ENCODE data around the gene VIL1. TPM values are rescaled to one million over a fixed set of nuclear protein-coding genes. Genes with fewer than 3 reads are reported as not detected.

The VIL1 gene
- total and polyA plus RNA-seq, 2 of the 13 experiments (the other 11 are each of a cell fraction or from before 2014, with no cell fraction given): 287 to 301 TPM

DNA sequence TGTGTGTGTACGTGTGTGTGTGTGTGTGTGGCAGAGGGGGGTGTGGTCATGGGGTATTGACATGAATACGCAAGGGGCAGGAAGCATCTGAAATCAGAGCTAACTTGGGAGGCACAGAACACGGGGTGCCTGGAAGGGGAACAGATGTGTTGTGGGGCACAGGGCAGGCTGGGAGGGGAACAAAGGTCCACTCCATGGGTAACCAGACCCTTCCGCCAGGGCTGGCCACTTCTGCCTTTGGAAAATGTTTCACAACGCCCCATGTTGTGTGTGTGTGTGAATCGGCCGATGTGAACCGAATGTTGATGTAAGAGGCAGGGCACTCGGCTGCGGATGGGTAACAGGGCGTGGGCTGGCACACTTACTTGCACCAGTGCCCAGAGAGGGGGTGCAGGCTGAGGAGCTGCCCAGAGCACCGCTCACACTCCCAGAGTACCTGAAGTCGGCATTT lies 37.0 kb upstream of the VIL1 start, which contains the start of gene SLC11A1 (continued):
- TF ChIP-seq, protein P1, sequence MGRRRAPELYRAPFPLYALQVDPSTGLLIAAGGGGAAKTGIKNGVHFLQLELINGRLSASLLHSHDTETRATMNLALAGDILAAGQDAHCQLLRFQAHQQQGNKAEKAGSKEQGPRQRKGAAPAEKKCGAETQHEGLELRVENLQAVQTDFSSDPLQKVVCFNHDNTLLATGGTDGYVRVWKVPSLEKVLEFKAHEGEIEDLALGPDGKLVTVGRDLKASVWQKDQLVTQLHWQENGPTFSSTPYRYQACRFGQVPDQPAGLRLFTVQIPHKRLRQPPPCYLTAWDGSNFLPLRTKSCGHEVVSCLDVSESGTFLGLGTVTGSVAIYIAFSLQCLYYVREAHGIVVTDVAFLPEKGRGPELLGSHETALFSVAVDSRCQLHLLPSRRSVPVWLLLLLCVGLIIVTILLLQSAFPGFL (CRISPR knock-in tag; IDR thresholded peaks at IDR 0.05): no peak
- TF ChIP-seq REXO4 (CRISPR knock-in tag; IDR thresholded peaks at IDR 0.05; ENCODE audit: borderline replicate concordance): no peak
- no peak for TF ChIP-seq PAWR (CRISPR knock-in tag; IDR thresholded peaks at IDR 0.05; ENCODE audit: borderline replicate concordance)
- TF ChIP-seq HDAC2 (CRISPR knock-in tag; IDR thresholded peaks at IDR 0.05): no peak
- TF ChIP-seq TCF7L2 (IDR thresholded peaks at IDR 0.05; ENCODE audit: low read depth, low read length): no peak
- TF ChIP-seq HOXA5 (CRISPR knock-in tag; IDR thresholded peaks at IDR 0.05): no peak
- no peak for TF ChIP-seq LCORL (IDR thresholded peaks at IDR 0.05)
- peak; percentile 48; the same call in 1 of the 2 replicates for TF ChIP-seq LCORL (CRISPR knock-in tag; IDR thresholded peaks at IDR 0.05)
- no peak for TF ChIP-seq JUNB (CRISPR knock-in tag; IDR thresholded peaks at IDR 0.05; ENCODE audit: borderline replicate concordance)
- TF ChIP-seq, protein P2, sequence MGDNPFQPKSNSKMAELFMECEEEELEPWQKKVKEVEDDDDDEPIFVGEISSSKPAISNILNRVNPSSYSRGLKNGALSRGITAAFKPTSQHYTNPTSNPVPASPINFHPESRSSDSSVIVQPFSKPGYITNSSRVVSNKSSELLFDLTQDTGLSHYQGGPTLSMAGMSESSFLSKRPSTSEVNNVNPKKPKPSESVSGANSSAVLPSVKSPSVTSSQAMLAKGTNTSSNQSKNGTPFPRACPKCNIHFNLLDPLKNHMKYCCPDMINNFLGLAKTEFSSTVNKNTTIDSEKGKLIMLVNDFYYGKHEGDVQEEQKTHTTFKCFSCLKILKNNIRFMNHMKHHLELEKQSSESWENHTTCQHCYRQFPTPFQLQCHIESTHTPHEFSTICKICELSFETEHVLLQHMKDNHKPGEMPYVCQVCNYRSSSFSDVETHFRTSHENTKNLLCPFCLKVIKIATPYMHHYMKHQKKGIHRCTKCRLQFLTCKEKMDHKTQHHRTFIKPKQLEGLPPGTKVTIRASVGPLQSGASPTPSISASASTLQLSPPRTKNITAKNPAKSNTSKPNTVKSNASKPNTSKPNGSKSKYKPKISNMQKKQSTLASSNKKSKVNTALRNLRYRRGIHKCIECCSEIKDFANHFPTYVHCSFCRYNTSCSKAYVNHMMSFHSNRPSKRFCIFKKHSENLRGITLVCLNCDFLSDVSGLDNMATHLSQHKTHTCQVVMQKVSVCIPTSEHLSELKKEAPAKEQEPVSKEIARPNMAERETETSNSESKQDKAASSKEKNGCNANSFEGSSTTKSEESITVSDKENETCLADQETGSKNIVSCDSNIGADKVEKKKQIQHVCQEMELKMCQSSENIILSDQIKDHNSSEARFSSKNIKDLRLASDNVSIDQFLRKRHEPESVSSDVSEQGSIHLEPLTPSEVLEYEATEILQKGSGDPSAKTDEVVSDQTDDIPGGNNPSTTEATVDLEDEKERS (CRISPR knock-in tag; IDR thresholded peaks at IDR 0.05): no peak
- 0 out of 2 replicates have a peak, but pooled peaks have one; percentile 39 for TF ChIP-seq EZH2 (conservative IDR thresholded peaks at IDR 0.05; ENCODE audit: low read depth, low read length)
- no peak for TF ChIP-seq MYC (CRISPR knock-in tag; IDR thresholded peaks at IDR 0.05; ENCODE audit: borderline replicate concordance)
- TF ChIP-seq, protein P3, sequence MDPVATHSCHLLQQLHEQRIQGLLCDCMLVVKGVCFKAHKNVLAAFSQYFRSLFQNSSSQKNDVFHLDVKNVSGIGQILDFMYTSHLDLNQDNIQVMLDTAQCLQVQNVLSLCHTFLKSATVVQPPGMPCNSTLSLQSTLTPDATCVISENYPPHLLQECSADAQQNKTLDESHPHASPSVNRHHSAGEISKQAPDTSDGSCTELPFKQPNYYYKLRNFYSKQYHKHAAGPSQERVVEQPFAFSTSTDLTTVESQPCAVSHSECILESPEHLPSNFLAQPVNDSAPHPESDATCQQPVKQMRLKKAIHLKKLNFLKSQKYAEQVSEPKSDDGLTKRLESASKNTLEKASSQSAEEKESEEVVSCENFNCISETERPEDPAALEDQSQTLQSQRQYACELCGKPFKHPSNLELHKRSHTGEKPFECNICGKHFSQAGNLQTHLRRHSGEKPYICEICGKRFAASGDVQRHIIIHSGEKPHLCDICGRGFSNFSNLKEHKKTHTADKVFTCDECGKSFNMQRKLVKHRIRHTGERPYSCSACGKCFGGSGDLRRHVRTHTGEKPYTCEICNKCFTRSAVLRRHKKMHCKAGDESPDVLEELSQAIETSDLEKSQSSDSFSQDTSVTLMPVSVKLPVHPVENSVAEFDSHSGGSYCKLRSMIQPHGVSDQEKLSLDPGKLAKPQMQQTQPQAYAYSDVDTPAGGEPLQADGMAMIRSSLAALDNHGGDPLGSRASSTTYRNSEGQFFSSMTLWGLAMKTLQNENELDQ (CRISPR knock-in tag; IDR thresholded peaks at IDR 0.05; ENCODE audit: borderline replicate concordance): no peak
- no peak for TF ChIP-seq NR2F1 (CRISPR knock-in tag; IDR thresholded peaks at IDR 0.05)
- TF ChIP-seq, protein P4, sequence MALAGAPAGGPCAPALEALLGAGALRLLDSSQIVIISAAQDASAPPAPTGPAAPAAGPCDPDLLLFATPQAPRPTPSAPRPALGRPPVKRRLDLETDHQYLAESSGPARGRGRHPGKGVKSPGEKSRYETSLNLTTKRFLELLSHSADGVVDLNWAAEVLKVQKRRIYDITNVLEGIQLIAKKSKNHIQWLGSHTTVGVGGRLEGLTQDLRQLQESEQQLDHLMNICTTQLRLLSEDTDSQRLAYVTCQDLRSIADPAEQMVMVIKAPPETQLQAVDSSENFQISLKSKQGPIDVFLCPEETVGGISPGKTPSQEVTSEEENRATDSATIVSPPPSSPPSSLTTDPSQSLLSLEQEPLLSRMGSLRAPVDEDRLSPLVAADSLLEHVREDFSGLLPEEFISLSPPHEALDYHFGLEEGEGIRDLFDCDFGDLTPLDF (CRISPR knock-in tag; IDR thresholded peaks at IDR 0.05): no peak
- TF ChIP-seq ZNF501 (CRISPR knock-in tag; IDR thresholded peaks at IDR 0.05): peak; percentile 74; the same call in 1 of the 2 replicates
- TF ChIP-seq, protein P5, sequence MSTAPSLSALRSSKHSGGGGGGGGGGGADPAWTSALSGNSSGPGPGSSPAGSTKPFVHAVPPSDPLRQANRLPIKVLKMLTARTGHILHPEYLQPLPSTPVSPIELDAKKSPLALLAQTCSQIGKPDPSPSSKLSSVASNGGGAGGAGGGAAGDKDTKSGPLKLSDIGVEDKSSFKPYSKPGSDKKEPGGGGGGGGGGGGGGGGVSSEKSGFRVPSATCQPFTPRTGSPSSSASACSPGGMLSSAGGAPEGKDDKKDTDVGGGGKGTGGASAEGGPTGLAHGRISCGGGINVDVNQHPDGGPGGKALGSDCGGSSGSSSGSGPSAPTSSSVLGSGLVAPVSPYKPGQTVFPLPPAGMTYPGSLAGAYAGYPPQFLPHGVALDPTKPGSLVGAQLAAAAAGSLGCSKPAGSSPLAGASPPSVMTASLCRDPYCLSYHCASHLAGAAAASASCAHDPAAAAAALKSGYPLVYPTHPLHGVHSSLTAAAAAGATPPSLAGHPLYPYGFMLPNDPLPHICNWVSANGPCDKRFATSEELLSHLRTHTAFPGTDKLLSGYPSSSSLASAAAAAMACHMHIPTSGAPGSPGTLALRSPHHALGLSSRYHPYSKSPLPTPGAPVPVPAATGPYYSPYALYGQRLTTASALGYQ (CRISPR knock-in tag; IDR thresholded peaks at IDR 0.05): no peak
- TF ChIP-seq MIER2 (CRISPR knock-in tag; IDR thresholded peaks at IDR 0.05): no peak
- TF ChIP-seq TBX3 (IDR thresholded peaks at IDR 0.05; ENCODE audit: borderline replicate concordance): no peak
- TF ChIP-seq, protein P6, sequence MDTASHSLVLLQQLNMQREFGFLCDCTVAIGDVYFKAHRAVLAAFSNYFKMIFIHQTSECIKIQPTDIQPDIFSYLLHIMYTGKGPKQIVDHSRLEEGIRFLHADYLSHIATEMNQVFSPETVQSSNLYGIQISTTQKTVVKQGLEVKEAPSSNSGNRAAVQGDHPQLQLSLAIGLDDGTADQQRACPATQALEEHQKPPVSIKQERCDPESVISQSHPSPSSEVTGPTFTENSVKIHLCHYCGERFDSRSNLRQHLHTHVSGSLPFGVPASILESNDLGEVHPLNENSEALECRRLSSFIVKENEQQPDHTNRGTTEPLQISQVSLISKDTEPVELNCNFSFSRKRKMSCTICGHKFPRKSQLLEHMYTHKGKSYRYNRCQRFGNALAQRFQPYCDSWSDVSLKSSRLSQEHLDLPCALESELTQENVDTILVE (CRISPR knock-in tag; IDR thresholded peaks at IDR 0.05): no peak

All from HepG2 (cell line).